IMR-90 (cell line): Measurements from ENCODE around the gene SCLY. TPM values are rescaled to one million over a fixed set of nuclear protein-coding genes. Genes with fewer than 3 reads are reported as not detected.

Experiments used
- ATAC-seq: fragments of 200-7000 bp; cut with Tn5 transposase; 2 replicates; pipeline ENCODE4 v1.9.1; 2020; ENCODE audit warnings: low read depth, mild to moderate bottlenecking, moderate library complexity
- BruUV-seq: library from RNA; stranded (reverse); fragments of 400-500 nt; replicated peaks from 2 replicates; lab custom pipeline; 2021; lab: Mats Ljungman, UMichigan
- CTCF ChIA-PET: fragments of 300-600 bp; formaldehyde crosslinking; extraction: SDS; loops from one replicate; lab custom pipeline; 2021; ENCODE audit warnings: antibody characterized with exemption; lab: Yijun Ruan, JAX
- POLR2A ChIA-PET: fragments of 300-600 bp; sonication (Branson Sonifier 250); formaldehyde crosslinking; loops from one replicate; lab custom pipeline; 2022; ENCODE audit warnings: antibody characterized with exemption; ENCODE audit not compliant: unreplicated experiment; lab: Charles Lee
- DNase-seq: peaks from one replicate; pipeline ENCODE4 v3.0.0; 2013
- H2AFZ ChIP-seq: replicated peaks from 2 replicates; pipeline ENCODE3; 2013; ENCODE audit warnings: low read length, mild to moderate bottlenecking; ENCODE audit not compliant: poor library complexity
- H2AK5ac ChIP-seq: 2 replicates; pipeline ENCODE4 v1.6.1; 2013; ENCODE audit warnings: low read depth, low read length, inconsistent platforms
- H2AK9ac ChIP-seq: replicated peaks from 2 replicates; pipeline ENCODE3; 2013; ENCODE audit warnings: mild to moderate bottlenecking, low read depth, low read length, moderate library complexity; ENCODE audit not compliant: poor library complexity
- H2BK120ac ChIP-seq: 2 replicates; pipeline ENCODE4 v1.6.1; 2013; ENCODE audit warnings: low read depth, low read length, inconsistent platforms
- H2BK15ac ChIP-seq: 3 replicates; pipeline ENCODE4 v1.6.1; 2013; ENCODE audit warnings: low read depth, low read length, inconsistent platforms
- H2BK20ac ChIP-seq: 2 replicates; pipeline ENCODE4 v1.6.1; 2013; ENCODE audit warnings: low read depth, mild to moderate bottlenecking, inconsistent platforms, low read length, moderate library complexity
- H2BK5ac ChIP-seq: 2 replicates; pipeline ENCODE4 v1.6.1; 2013; ENCODE audit warnings: mild to moderate bottlenecking, low read depth, low read length, inconsistent platforms; ENCODE audit not compliant: poor library complexity, severe bottlenecking
- H3K14ac ChIP-seq: replicated peaks from 2 replicates; pipeline ENCODE4 v1.6.1; 2013; ENCODE audit warnings: low read depth, low read length, inconsistent platforms
- H3K18ac ChIP-seq: 2 replicates; pipeline ENCODE4 v1.6.1; 2013; ENCODE audit warnings: low read depth, low read length, control low read depth
- H3K23ac ChIP-seq: 2 replicates; pipeline ENCODE4 v1.6.1; 2013; ENCODE audit warnings: low read depth, low read length, inconsistent platforms
- H3K27ac ChIP-seq: 2 replicates; pipeline ENCODE4 v1.5.1; 2013; ENCODE audit warnings: mild to moderate bottlenecking, control low read depth, low read length; ENCODE audit not compliant: insufficient read depth
- H3K27me3 ChIP-seq: 2 replicates; pipeline ENCODE4 v1.6.1; 2013; ENCODE audit warnings: low read length; ENCODE audit not compliant: control insufficient read depth, insufficient read depth
- H3K36me3 ChIP-seq: 2 replicates; pipeline ENCODE4 v1.6.1; 2013; ENCODE audit warnings: low read length, mixed read lengths; ENCODE audit not compliant: control insufficient read depth, insufficient read depth
- H3K4ac ChIP-seq: 2 replicates; pipeline ENCODE4 v1.6.1; 2013; ENCODE audit warnings: low read depth, low read length, inconsistent platforms
- H3K4me1 ChIP-seq: 2 replicates; pipeline ENCODE4 v1.6.1; 2013; ENCODE audit warnings: low read length, mixed read lengths; ENCODE audit not compliant: control insufficient read depth, insufficient read depth
- H3K4me2 ChIP-seq: 2 replicates; pipeline ENCODE4 v1.6.1; 2013; ENCODE audit warnings: low read depth, mild to moderate bottlenecking, control low read depth, low read length, moderate library complexity
- H3K4me3 ChIP-seq: 2 replicates; pipeline ENCODE4 v1.5.1; 2013; ENCODE audit warnings: low read depth, mild to moderate bottlenecking, control low read depth, low read length, moderate library complexity; ENCODE audit not compliant: insufficient read depth
- H3K56ac ChIP-seq: 2 replicates; pipeline ENCODE4 v1.6.1; 2013; ENCODE audit warnings: low read length, inconsistent platforms; ENCODE audit not compliant: insufficient read depth; ENCODE audit errors: extremely low read depth
- H3K79me1 ChIP-seq, 2 experiments: 2 replicates each; pipeline ENCODE4 v1.6.1; 2013; ENCODE audit warnings: low read length in 2 of 2, inconsistent platforms in 1 of 2, low read depth in 1 of 2
- H3K9ac ChIP-seq: 2 replicates; pipeline ENCODE4 v1.6.1; 2013; ENCODE audit warnings: low read depth, low read length, control low read depth
- H3K9me1 ChIP-seq: 2 replicates; pipeline ENCODE4 v1.6.1; 2013; ENCODE audit warnings: low read length, inconsistent platforms; ENCODE audit not compliant: insufficient read depth
- H3K9me3 ChIP-seq: 2 replicates; pipeline ENCODE4 v1.6.1; 2013; ENCODE audit warnings: low read length; ENCODE audit not compliant: control insufficient read depth, insufficient read depth
- H4K20me1 ChIP-seq: 2 replicates; pipeline ENCODE4 v1.6.1; 2013; ENCODE audit warnings: low read length, inconsistent platforms; ENCODE audit not compliant: insufficient read depth
- H4K5ac ChIP-seq: 2 replicates; pipeline ENCODE4 v1.6.1; 2013; ENCODE audit warnings: mild to moderate bottlenecking, low read depth, low read length, control low read depth
- H4K8ac ChIP-seq, 2 experiments: 2 replicates each; pipeline ENCODE4 v1.6.1; 2013; ENCODE audit warnings: low read depth in 2 of 2, low read length in 2 of 2, control low read depth in 1 of 2, inconsistent platforms in 1 of 2
- H4K91ac ChIP-seq: 2 replicates; pipeline ENCODE4 v1.6.1; 2013; ENCODE audit warnings: low read depth, low read length, inconsistent platforms; ENCODE audit not compliant: insufficient read depth
- BHLHE40 ChIP-seq: fragments of 150-350 bp; IDR thresholded peaks from 2 replicates; pipeline ENCODE4 v1.6.1; 2016; ENCODE audit warnings: mild to moderate bottlenecking, low read depth, low read length
- CEBPB ChIP-seq: IDR thresholded peaks from 2 replicates; pipeline ENCODE4 v1.6.1; 2012; ENCODE audit warnings: low read depth, low read length, improper control_type of control experiment
- CHD1 ChIP-seq: IDR thresholded peaks from 2 replicates; pipeline ENCODE4 v1.6.1; 2012; ENCODE audit warnings: low read depth, low read length, improper control_type of control experiment
- ELK1 ChIP-seq: fragments of 150-350 bp; IDR thresholded peaks from 2 replicates; pipeline ENCODE4 v1.6.1; 2016; ENCODE audit warnings: low read depth, mild to moderate bottlenecking, low read length, moderate library complexity, borderline replicate concordance
- FOS ChIP-seq: fragments of 150-350 bp; IDR thresholded peaks from 2 replicates; pipeline ENCODE4 v1.6.1; 2016; ENCODE audit warnings: low read depth, low read length
- MAFK ChIP-seq: IDR thresholded peaks from 2 replicates; pipeline ENCODE4 v1.6.1; 2012; ENCODE audit warnings: low read depth, low read length, improper control_type of control experiment
- MAZ ChIP-seq: IDR thresholded peaks from 2 replicates; pipeline ENCODE4 v1.6.1; 2012; ENCODE audit warnings: low read depth, mild to moderate bottlenecking, low read length, improper control_type of control experiment, moderate library complexity, borderline replicate concordance
- MXI1 ChIP-seq: IDR thresholded peaks from 2 replicates; pipeline ENCODE4 v1.6.1; 2012; ENCODE audit warnings: low read depth, mild to moderate bottlenecking, low read length, moderate library complexity, borderline replicate concordance
- NFE2L2 ChIP-seq: fragments of 150-350 bp; IDR thresholded peaks from 2 replicates; pipeline ENCODE4 v1.6.1; 2016; ENCODE audit warnings: low read depth, mild to moderate bottlenecking, low read length
- RAD21 ChIP-seq: IDR thresholded peaks from 2 replicates; pipeline ENCODE4 v1.6.1; 2012; ENCODE audit warnings: low read length, improper control_type of control experiment
- RCOR1 ChIP-seq: IDR thresholded peaks from 2 replicates; pipeline ENCODE4 v1.6.1; 2012; ENCODE audit warnings: mild to moderate bottlenecking, low read length, improper control_type of control experiment; ENCODE audit not compliant: insufficient replicate concordance
- RFX5 ChIP-seq: IDR thresholded peaks from 2 replicates; pipeline ENCODE4 v1.8.0; 2012; ENCODE audit warnings: low read depth, mild to moderate bottlenecking, low read length, moderate library complexity
- SMC3 ChIP-seq: fragments of 150-350 bp; IDR thresholded peaks from 2 replicates; pipeline ENCODE4 v1.6.1; 2016; ENCODE audit warnings: low read depth, mild to moderate bottlenecking, antibody characterized with exemption, low read length, moderate library complexity
- WGBS, 2 experiments: methylation state at CpG; one replicate each; pipeline versions ENCODE4 v1.1.5 to v1.1.7; 2013; ENCODE audit warnings: missing lambda C conversion rate in 2 of 2; ENCODE audit not compliant: insufficient read length in 1 of 2; ENCODE audit errors: extremely low coverage in 2 of 2; 5-methylcytosine and 5-hydroxymethylcytosine counted together
- dilution Hi-C: fragments of 300-500 bp; cut with HindIII; formaldehyde crosslinking; loops from one replicate; pipeline ENCODE4 v1.14.3; 2018; ENCODE audit warnings: low sequenced_read_pairs; ENCODE audit not compliant: unreplicated experiment
- in situ Hi-C: fragments of 300-500 bp; cut with MboI; formaldehyde crosslinking; loops from 3 replicates; pipeline ENCODE4 v1.14.3; 2019; ENCODE audit warnings: low sequenced_read_pairs, inconsistent platforms, mixed read lengths
- intact Hi-C: fragments of 100-400 bp; cut with micrococcal nuclease; formaldehyde crosslinking; loops from 2 replicates; pipeline ENCODE4 v1.10.0; 2022
- polyA plus RNA-seq, 3 experiments: library from polyadenylated mRNA; depleted of rRNA; stranded (reverse); fragments of >200 nt; gene quantifications; 2 replicates each; pipeline ENCODE4 v1.2.3, GENCODE V29; 2012; ENCODE audit warnings: low replicate concordance in 1 of 3
- total RNA-seq: library from RNA; depleted of rRNA; stranded (reverse); fragments of >200 nt; gene quantifications from 2 replicates; pipeline ENCODE4 v1.2.3, GENCODE V29; 2012
- TF ChIP-seq, protein P1 (sequence below): fragments of 150-350 bp; IDR thresholded peaks from 2 replicates; pipeline ENCODE4 v1.6.1; 2017; ENCODE audit warnings: mild to moderate bottlenecking, antibody characterized with exemption, low read length, low read depth

The SCLY gene
- total and polyA plus RNA-seq, 2 of the 4 experiments (the other 2 are of a cell fraction): 8.6 to 10.5 TPM

- Histone ChIP-seq H2BK15ac (no peak overlapping the region), H2BK120ac (no peak overlapping the region), H4K20me1 (no peaks in the 10 kb centered on the region), H3K9me3 (no peaks in the 10 kb centered on the region), H2AK5ac (no peak overlapping the region), H3K14ac (no peak overlapping the region), H2BK5ac (no peak overlapping the region), H3K36me3 (no peaks in the 10 kb centered on the region), H3K27ac (no peak overlapping the region), H3K4me2 (no peak overlapping the region), H3K27me3 (no peaks in the 10 kb centered on the region; the same call in 1 of the 2 replicates), H3K4me1 (no peaks in the 10 kb centered on the region), H3K23ac (no peak overlapping the region), H2AK9ac (no peak overlapping the region), H3K4ac (no peak overlapping the region), H4K5ac (no peak overlapping the region), H4K91ac (no peak overlapping the region), H3K9me1 (no peaks in the 10 kb centered on the region), H2AFZ (no peak overlapping the region), H3K56ac (no peak overlapping the region), H3K18ac (no peak overlapping the region), H3K4me3 (no peak overlapping the region), H3K79me1 (no peaks in the 10 kb centered on the region), H4K8ac (no peak overlapping the region), H3K9ac (no peak overlapping the region), H2BK20ac (no peak overlapping the region)
- in situ Hi-C loops (no loop called here), dilution Hi-C loops (no loop called here), intact Hi-C loops (no loop called here)
- ATAC-seq (no peak), DNase-seq (no peak)
- ChIA-PET POLR2A (interaction anchor here (0.6 kb wide), 1 partner anchor 11 kb away, joined by 3 read pairs; no protein-coding TSS in a partner anchor), CTCF (interaction anchor here (0.6 kb wide), 1 partner anchor 11 kb away, joined by 3 read pairs; no protein-coding TSS in a partner anchor)
- BruUV-seq: no TSS peak
- WGBS, 2 experiments: 78% methylated on average over 18 of the region's 28 CpGs; no CpG with 5 or more reads in 1 of the 2 experiments
- TF ChIP-seq FOS: no peak
- TF ChIP-seq SMC3: no peak
- no peak for TF ChIP-seq BHLHE40
- no peak for TF ChIP-seq RAD21
- TF ChIP-seq MXI1: no peak
- TF ChIP-seq RFX5: no peak
- no peak for TF ChIP-seq MAZ
- no peak for TF ChIP-seq CHD1
- TF ChIP-seq NFE2L2: no peak
- TF ChIP-seq, protein P1, sequence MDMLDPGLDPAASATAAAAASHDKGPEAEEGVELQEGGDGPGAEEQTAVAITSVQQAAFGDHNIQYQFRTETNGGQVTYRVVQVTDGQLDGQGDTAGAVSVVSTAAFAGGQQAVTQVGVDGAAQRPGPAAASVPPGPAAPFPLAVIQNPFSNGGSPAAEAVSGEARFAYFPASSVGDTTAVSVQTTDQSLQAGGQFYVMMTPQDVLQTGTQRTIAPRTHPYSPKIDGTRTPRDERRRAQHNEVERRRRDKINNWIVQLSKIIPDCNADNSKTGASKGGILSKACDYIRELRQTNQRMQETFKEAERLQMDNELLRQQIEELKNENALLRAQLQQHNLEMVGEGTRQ: no peak
- TF ChIP-seq ELK1: no peak
- TF ChIP-seq RCOR1: no peak
- no peak for TF ChIP-seq CEBPB
- no peak for TF ChIP-seq MAFK
These were observed 40.3 kb downstream of the SCLY start for GRCh38 chr2:238100821-238101771.
